ENCODE measurements around the gene CTNNBL1. TPM values are rescaled to one million over a fixed set of nuclear protein-coding genes. Genes with fewer than 3 reads are reported as not detected.

The CTNNBL1 gene
- polyA plus RNA-seq, 1 of the 3 experiments (the other 2 are of a cell fraction): 29.5 TPM

- Histone ChIP-seq H3F3A (replicated peaks; ENCODE audit: insufficient read depth) (no peaks in the 10 kb centered on the region), H4K20me1 (ENCODE audit: insufficient read depth) (no peaks in the 10 kb centered on the region), H3K4me3 (ENCODE audit: low read depth in 2 of 2, low read length in 1 of 2) (peak overlapping the region; percentile 57 to 60), H3K4me1 (ENCODE audit: control insufficient read depth in 1 of 2, insufficient read depth in 2 of 2, low read depth in 1 of 2, low read length in 1 of 2) (peaks cover 12 to 25% of the 10 kb centered on the region in 2 experiments; a peak in 2 of 4 replicates), H3K9ac (no peak overlapping the region), H3K27me3 (ENCODE audit: insufficient read depth) (no peaks in the 10 kb centered on the region), H3K36me3 (replicated peaks in 1 of 2; ENCODE audit: control insufficient read depth in 1 of 2, insufficient read depth in 2 of 2, low read length in 1 of 2) (no peaks in the 10 kb centered on the region), H3K27ac (ENCODE audit: low read depth in 2 of 2, low read length in 1 of 2) (no peak overlapping the region), H2AFZ (ENCODE audit: low read depth) (peak overlapping the region; percentile 83; the same call in 1 of the 2 replicates), H3K79me2 (ENCODE audit: insufficient read depth) (no peaks in the 10 kb centered on the region), H3K4me2 (peak overlapping the region; percentile 74), H3K9me2 (no peaks in the 10 kb centered on the region), H3K9me3 (no peaks in the 10 kb centered on the region)
- peak; percentile 86 for DNase-seq
- POLR2A ChIA-PET: no interaction called here
- no peak for TF ChIP-seq RXRA (IDR thresholded peaks at IDR 0.05; ENCODE audit: borderline replicate concordance, low read depth)
- TF ChIP-seq SIN3A (IDR thresholded peaks at IDR 0.05; ENCODE audit: borderline replicate concordance, low read depth, low read length): no peak
- peak; percentile 28 for TF ChIP-seq CHD2 (IDR thresholded peaks at IDR 0.05; ENCODE audit: low read length, partially characterized antibody)
- TF ChIP-seq SMC3 (IDR thresholded peaks at IDR 0.05; ENCODE audit: low read depth, low read length): peak; percentile 70
- peak; percentile 62; the same call in 1 of the 2 replicates for TF ChIP-seq RCOR1 (IDR thresholded peaks at IDR 0.05; ENCODE audit: low read length)
- peak; percentile 63 for TF ChIP-seq CTCF (IDR thresholded peaks at IDR 0.05)
- no peak for TF ChIP-seq USF2 (IDR thresholded peaks at IDR 0.05; ENCODE audit: borderline replicate concordance, low read depth, low read length)
- TF ChIP-seq PBX3 (IDR thresholded peaks at IDR 0.05): no peak
- TF ChIP-seq JUND (IDR thresholded peaks at IDR 0.05): no peak
- no peak for TF ChIP-seq GATA2 (CRISPR knock-in tag; IDR thresholded peaks at IDR 0.05)
- peak; percentile 83 for TF ChIP-seq RAD21 (IDR thresholded peaks at IDR 0.05; ENCODE audit: low read length)
- no peak for TF ChIP-seq FOSL2 (IDR thresholded peaks at IDR 0.05; ENCODE audit: borderline replicate concordance, low read depth)
- peak; percentile 92 for TF ChIP-seq REST (IDR thresholded peaks at IDR 0.05; ENCODE audit: low read depth, low read length)
- no peak for TF ChIP-seq MAX (IDR thresholded peaks at IDR 0.05; ENCODE audit: low read depth)
- no peak for TF ChIP-seq NFIC (IDR thresholded peaks at IDR 0.05; ENCODE audit: borderline replicate concordance)
- no peak for TF ChIP-seq TEAD4 (IDR thresholded peaks at IDR 0.05; ENCODE audit: borderline replicate concordance, insufficient read depth)
- no peak for TF ChIP-seq POLR2AphosphoS5 (IDR thresholded peaks at IDR 0.05; ENCODE audit: low read depth, low read length)
- 41% methylated on average over 31 of the region's 38 CpGs for WGBS (ENCODE audit: low lambda C conversion rate)
- CTCF ChIA-PET: interaction anchor here (0.6 to 3.3 kb wide), 31 partner anchors 9 to 337 kb away, joined by 3 to 50 read pairs (median 5); partner anchors contain the start of genes RPRD1B and TTI1
Observed at GRCh38 chr20:37901654-37902503, 208.0 kb downstream of the CTNNBL1 start.

All from SK-N-SH (cell line).